ENCODE measurements around the gene MFSD1. TPM values are rescaled to one million over a fixed set of nuclear protein-coding genes. Genes with fewer than 3 reads are reported as not detected.

Gene MFSD1
- total RNA-seq, 1 experiment from 2014 or later = 45.3 TPM

DNA sequence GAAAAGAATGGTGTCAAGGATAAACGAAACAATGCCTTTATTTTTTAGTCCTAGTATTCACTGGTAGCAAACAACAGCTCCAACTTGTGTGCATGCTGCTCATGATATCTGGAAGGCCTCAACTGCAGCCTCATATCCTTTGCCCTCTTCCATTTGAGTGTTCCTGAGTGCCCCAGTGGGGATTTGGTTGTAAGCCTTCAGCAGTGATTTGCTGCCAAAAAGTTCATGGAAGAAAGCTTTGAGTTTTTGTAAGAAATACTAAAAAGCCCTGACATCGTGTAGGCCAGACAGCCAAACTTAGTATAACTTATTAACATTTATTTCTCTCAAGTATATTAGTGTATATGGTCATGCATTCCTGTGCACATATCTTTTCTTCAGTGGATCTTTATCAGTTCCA lies 30.0 kb downstream of the MFSD1 start:
- no peak overlapping the region for H3K4me3 ChIP-seq (ENCODE audit: low read length)
- TF ChIP-seq, protein P1, sequence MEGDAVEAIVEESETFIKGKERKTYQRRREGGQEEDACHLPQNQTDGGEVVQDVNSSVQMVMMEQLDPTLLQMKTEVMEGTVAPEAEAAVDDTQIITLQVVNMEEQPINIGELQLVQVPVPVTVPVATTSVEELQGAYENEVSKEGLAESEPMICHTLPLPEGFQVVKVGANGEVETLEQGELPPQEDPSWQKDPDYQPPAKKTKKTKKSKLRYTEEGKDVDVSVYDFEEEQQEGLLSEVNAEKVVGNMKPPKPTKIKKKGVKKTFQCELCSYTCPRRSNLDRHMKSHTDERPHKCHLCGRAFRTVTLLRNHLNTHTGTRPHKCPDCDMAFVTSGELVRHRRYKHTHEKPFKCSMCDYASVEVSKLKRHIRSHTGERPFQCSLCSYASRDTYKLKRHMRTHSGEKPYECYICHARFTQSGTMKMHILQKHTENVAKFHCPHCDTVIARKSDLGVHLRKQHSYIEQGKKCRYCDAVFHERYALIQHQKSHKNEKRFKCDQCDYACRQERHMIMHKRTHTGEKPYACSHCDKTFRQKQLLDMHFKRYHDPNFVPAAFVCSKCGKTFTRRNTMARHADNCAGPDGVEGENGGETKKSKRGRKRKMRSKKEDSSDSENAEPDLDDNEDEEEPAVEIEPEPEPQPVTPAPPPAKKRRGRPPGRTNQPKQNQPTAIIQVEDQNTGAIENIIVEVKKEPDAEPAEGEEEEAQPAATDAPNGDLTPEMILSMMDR (conservative IDR thresholded peaks at IDR 0.05; ENCODE audit: low read depth, low read length) = no peak
- TF ChIP-seq EZH2phosphoT487 (IDR thresholded peaks at IDR 0.05; ENCODE audit: borderline replicate concordance, low read length) (no peak), EZH2 (IDR thresholded peaks at IDR 0.05; ENCODE audit: low read length, unreplicated experiment) (no peak)
- no peak overlapping the region for H3K9ac ChIP-seq (ENCODE audit: low read length)
- no peak overlapping the region for H3K4me2 ChIP-seq (ENCODE audit: low read length)
- ATAC-seq (no peak), DNase-seq (no peak)
- no peaks in the 10 kb centered on the region for H3K79me2 ChIP-seq (ENCODE audit: low read length)
- peaks cover 24% of the 10 kb centered on the region for H3K36me3 ChIP-seq (ENCODE audit: low read depth, low read length)
- H3K27me3 ChIP-seq (ENCODE audit: low read length) = no peaks in the 10 kb centered on the region
- no peak overlapping the region for H2AFZ ChIP-seq (ENCODE audit: low read length)
- intact Hi-C loops (cut with micrococcal nuclease) = no loop called here
- H3F3A ChIP-seq (ENCODE audit: low read length, unreplicated experiment) = no peaks in the 10 kb centered on the region
- H4K20me1 ChIP-seq (ENCODE audit: low read length) = no peaks in the 10 kb centered on the region
- peaks cover 9% of the 10 kb centered on the region; the same call in 1 of the 2 replicates for H3K9me3 ChIP-seq (ENCODE audit: low read length)
- no TSS peak for BruUV-seq (replicated peaks)
- H3K9me2 ChIP-seq (replicated peaks; ENCODE audit: low read length) = no peaks in the 10 kb centered on the region
- peaks cover 8% of the 10 kb centered on the region; the same call in 1 of the 2 replicates for H3K4me1 ChIP-seq (ENCODE audit: insufficient read depth, low read length)
- POLR2A ChIA-PET (ENCODE audit: unreplicated experiment) = no interaction called here
- CTCF ChIA-PET = no interaction called here
- H3K27ac ChIP-seq (ENCODE audit: low read length) = no peak overlapping the region

DNA sequence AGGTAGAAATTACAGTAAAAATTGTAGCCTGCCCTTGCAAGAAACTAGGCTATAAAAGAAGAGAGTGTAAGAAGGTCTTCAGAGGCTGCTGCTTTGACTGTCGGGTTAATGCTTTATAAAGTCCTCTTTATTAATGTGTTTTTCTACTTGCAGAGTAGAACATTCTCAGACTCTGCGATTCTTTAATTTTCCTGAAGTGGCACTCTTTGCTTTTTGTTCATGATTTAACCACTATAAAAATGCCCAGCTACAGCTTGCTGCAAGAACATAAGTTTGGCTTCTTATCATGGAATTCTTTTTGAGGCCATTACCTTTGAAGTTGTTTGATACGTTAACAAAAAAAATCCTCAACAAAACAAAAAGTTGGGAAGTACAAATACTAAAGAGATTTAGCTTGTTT lies 33.8 kb downstream of the MFSD1 start:
- H3K36me3 ChIP-seq (ENCODE audit: low read depth, low read length) = peaks cover 4% of the 10 kb centered on the region
- ATAC-seq = no peak
- POLR2A ChIA-PET (ENCODE audit: unreplicated experiment) = interaction anchor here (0.7 kb wide), 1 partner anchor 34 kb away, joined by 3 read pairs; the partner anchor contains the start of gene MFSD1
- H3K4me1 ChIP-seq (ENCODE audit: insufficient read depth, low read length) = peaks cover 2% of the 10 kb centered on the region; the same call in 1 of the 2 replicates
- H3F3A ChIP-seq (ENCODE audit: low read length, unreplicated experiment) = no peaks in the 10 kb centered on the region
- CTCF ChIA-PET = no interaction called here
- no peak overlapping the region for H2AFZ ChIP-seq (ENCODE audit: low read length)
- H4K20me1 ChIP-seq (ENCODE audit: low read length) = no peaks in the 10 kb centered on the region
- no peaks in the 10 kb centered on the region for H3K27me3 ChIP-seq (ENCODE audit: low read length)
- intact Hi-C loops (cut with micrococcal nuclease) = no loop called here
- no peaks in the 10 kb centered on the region for H3K79me2 ChIP-seq (ENCODE audit: low read length)
- H3K4me2 ChIP-seq (ENCODE audit: low read length) = no peak overlapping the region
- no peak overlapping the region for H3K27ac ChIP-seq (ENCODE audit: low read length)
- DNase-seq = no peak
- TF ChIP-seq EZH2phosphoT487 (IDR thresholded peaks at IDR 0.05; ENCODE audit: borderline replicate concordance, low read length) (no peak), EZH2 (IDR thresholded peaks at IDR 0.05; ENCODE audit: low read length, unreplicated experiment) (no peak)
- TF ChIP-seq, protein P1 (conservative IDR thresholded peaks at IDR 0.05; ENCODE audit: low read depth, low read length) = no peak
- no peak overlapping the region for H3K4me3 ChIP-seq (ENCODE audit: low read length)
- H3K9me2 ChIP-seq (replicated peaks; ENCODE audit: low read length) = no peaks in the 10 kb centered on the region
- H3K9ac ChIP-seq (ENCODE audit: low read length) = no peak overlapping the region
- H3K9me3 ChIP-seq (ENCODE audit: low read length) = no peaks in the 10 kb centered on the region
- no TSS peak for BruUV-seq (replicated peaks)

DNA sequence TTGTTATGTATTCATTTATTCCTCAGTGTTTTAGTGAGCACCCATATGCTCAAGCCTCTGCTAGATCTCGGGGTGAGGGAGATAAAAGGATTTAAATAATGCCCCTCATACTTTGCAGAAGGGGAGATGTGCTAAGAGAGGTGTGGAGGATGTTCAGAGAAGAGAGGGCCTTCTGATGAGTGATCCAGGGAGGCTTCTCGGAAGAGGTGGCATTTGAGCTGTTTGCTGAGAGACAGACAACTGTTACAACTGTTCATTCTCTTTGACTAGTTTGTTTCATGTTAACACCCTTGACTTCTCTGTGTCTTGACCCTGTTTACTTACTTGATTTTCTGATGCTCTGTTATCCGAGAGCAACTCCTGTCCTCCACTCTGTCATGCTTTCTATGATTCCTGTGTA lies 34.5 kb downstream of the MFSD1 start:
- Histone ChIP-seq H4K20me1 (ENCODE audit: low read length) (no peaks in the 10 kb centered on the region), H3K9ac (ENCODE audit: low read length) (no peak overlapping the region), H3K27me3 (ENCODE audit: low read length) (no peaks in the 10 kb centered on the region), H3K9me2 (replicated peaks; ENCODE audit: low read length) (no peaks in the 10 kb centered on the region), H3K4me3 (ENCODE audit: low read length) (no peak overlapping the region), H3K9me3 (ENCODE audit: low read length) (no peaks in the 10 kb centered on the region), H3F3A (ENCODE audit: low read length, unreplicated experiment) (no peaks in the 10 kb centered on the region), H3K4me1 (ENCODE audit: insufficient read depth, low read length) (no peaks in the 10 kb centered on the region), H3K79me2 (ENCODE audit: low read length) (no peaks in the 10 kb centered on the region), H3K4me2 (ENCODE audit: low read length) (no peak overlapping the region), H3K27ac (ENCODE audit: low read length) (no peak overlapping the region), H3K36me3 (ENCODE audit: low read depth, low read length) (no peaks in the 10 kb centered on the region; the same call in 1 of the 2 replicates), H2AFZ (ENCODE audit: low read length) (no peak overlapping the region)
- no TSS peak for BruUV-seq (replicated peaks)
- DNase-seq (no peak), ATAC-seq (no peak)
- intact Hi-C loops (cut with micrococcal nuclease) = no loop called here
- TF ChIP-seq EZH2phosphoT487 (IDR thresholded peaks at IDR 0.05; ENCODE audit: borderline replicate concordance, low read length) (no peak), EZH2 (IDR thresholded peaks at IDR 0.05; ENCODE audit: low read length, unreplicated experiment) (no peak)
- TF ChIP-seq, protein P1 (conservative IDR thresholded peaks at IDR 0.05; ENCODE audit: low read depth, low read length) = no peak
- ChIA-PET CTCF (no interaction called here), POLR2A (ENCODE audit: unreplicated experiment) (interaction anchor here (0.7 kb wide), 1 partner anchor 35 kb away, joined by 3 read pairs; the partner anchor contains the start of gene MFSD1)
